DMS 273 (cell line): ENCODE measurements around the gene MAP3K3.
"Not testable (repeated sequence)": the region's sequence is repeated elsewhere in the genome, so short reads cannot be mapped to it uniquely, and the experiment has no call there.

Experiments
- DNase-seq: peaks from one replicate; lab custom pipeline; 2025; ENCODE audit not compliant: unreplicated experiment; lab: John Stamatoyannopoulos, UW

Gene MAP3K3

GRCh38 chr17:63703556-63704258, 81.5 kb downstream of the MAP3K3 start:
- DNase-seq, result no peak

GRCh38 chr17:63704259-63704576, 82.0 kb downstream of the MAP3K3 start:
- DNase-seq, result no peak

- no peak for DNase-seq
These were observed 82.6 kb downstream of the MAP3K3 start for GRCh38 chr17:63704836-63705235.

- DNase-seq, result no peak
These were observed 83.4 kb downstream of the MAP3K3 start for GRCh38 chr17:63705657-63706056.

- DNase-seq, result no peak
These were observed 84.3 kb downstream of the MAP3K3 start for GRCh38 chr17:63706336-63707082.

GRCh38 chr17:63707151-63707550, 84.9 kb downstream of the MAP3K3 start:
- no peak for DNase-seq

- DNase-seq, result no peak
These were observed 86.9 kb downstream of the MAP3K3 start for GRCh38 chr17:63709110-63709509.

GRCh38 chr17:63714550-63715277, 92.5 kb downstream of the MAP3K3 start:
- DNase-seq, result no peak

- DNase-seq, result no peak
These were observed 94.2 kb downstream of the MAP3K3 start for GRCh38 chr17:63716426-63716825.

- DNase-seq, result no peak
These were observed 96.8 kb downstream of the MAP3K3 start for GRCh38 chr17:63718988-63719387.

GRCh38 chr17:63720194-63720593, 98.0 kb downstream of the MAP3K3 start:
- not testable (repeated sequence) for DNase-seq

- no peak for DNase-seq
These were observed 100.2 kb downstream of the MAP3K3 start for GRCh38 chr17:63722403-63722802.

- DNase-seq, result no peak
These were observed 113.5 kb downstream of the MAP3K3 start for GRCh38 chr17:63735691-63736090.

GRCh38 chr17:63740464-63741142, 118.4 kb downstream of the MAP3K3 start:
- peak; percentile 56 for DNase-seq

GRCh38 chr17:63741143-63741407, 118.9 kb downstream of the MAP3K3 start:
- no peak for DNase-seq

- peak; percentile 99 for DNase-seq
These were observed 119.4 kb downstream of the MAP3K3 start, which contains the start of gene STRADA for GRCh38 chr17:63741408-63742173. Gene STRADA, minus strand, starts transcription at chr17:63741799. Its CDS starts 13,430 bp downstream, at chr17:63728369.
